Peyer's patch (tissue), 4 donors: ENCODE results near the gene GPC6.

Experiments used
- POLR2A ChIP-seq, 2 donors: fragments of 450-650 bp; IDR thresholded peaks; one replicate each; pipeline ENCODE4 v1.5.1; 2017; ENCODE audit warnings: antibody characterized with exemption in 2 of 2, mild to moderate bottlenecking in 2 of 2, moderate library complexity in 2 of 2
- TF ChIP-seq, protein P1 (sequence below), 6 experiments: fragments of 450-650 bp in 4 of 6; fragments of 200-600 bp in 2 of 6; sonication (generic) in 1 of 6; IDR thresholded peaks; one replicate each; pipeline ENCODE4 v1.5.1; 2017 to 2019; ENCODE audit warnings: antibody characterized with exemption in 6 of 6, mild to moderate bottlenecking in 3 of 6, moderate library complexity in 1 of 6

DNA sequence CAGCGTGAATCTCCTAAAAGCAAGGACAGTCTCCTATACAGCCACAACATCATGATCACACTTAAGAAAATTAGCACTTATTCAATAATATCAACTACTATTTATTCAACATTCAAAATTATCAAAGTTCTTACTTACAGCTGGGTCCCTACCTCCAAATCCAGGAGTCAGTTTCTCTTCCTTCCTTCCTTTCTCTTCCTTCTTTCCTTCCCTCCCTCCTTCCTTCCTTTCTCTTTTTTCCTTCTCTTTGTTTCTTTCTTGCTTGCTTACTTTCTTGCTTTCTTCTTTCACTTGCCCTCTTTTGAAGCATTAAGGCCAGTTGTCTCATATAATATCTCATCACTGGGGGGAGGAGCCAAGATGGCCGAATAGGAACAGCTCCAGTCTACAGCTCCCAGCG lies 1145.2 kb downstream of the GPC6 start:
- TF ChIP-seq, protein P1, sequence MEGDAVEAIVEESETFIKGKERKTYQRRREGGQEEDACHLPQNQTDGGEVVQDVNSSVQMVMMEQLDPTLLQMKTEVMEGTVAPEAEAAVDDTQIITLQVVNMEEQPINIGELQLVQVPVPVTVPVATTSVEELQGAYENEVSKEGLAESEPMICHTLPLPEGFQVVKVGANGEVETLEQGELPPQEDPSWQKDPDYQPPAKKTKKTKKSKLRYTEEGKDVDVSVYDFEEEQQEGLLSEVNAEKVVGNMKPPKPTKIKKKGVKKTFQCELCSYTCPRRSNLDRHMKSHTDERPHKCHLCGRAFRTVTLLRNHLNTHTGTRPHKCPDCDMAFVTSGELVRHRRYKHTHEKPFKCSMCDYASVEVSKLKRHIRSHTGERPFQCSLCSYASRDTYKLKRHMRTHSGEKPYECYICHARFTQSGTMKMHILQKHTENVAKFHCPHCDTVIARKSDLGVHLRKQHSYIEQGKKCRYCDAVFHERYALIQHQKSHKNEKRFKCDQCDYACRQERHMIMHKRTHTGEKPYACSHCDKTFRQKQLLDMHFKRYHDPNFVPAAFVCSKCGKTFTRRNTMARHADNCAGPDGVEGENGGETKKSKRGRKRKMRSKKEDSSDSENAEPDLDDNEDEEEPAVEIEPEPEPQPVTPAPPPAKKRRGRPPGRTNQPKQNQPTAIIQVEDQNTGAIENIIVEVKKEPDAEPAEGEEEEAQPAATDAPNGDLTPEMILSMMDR (IDR thresholded peaks at IDR 0.05): no peak
- TF ChIP-seq POLR2A (IDR thresholded peaks at IDR 0.05): no peak
